ENCODE data around the gene CWC25. TPM values are rescaled to one million over a fixed set of nuclear protein-coding genes. Genes with fewer than 3 reads are reported as not detected.

Gene CWC25
- total RNA-seq: 14.2 TPM

GRCh38 chr17:38824899-38825761 lies at the start of gene CWC25:
TSS of gene CWC25 (minus strand) at chr17:38825321. CDS start at chr17:38825183, 138 bp downstream.

GRCh38 chr17:38869526-38870258 lies 44.6 kb upstream of the CWC25 start, which contains the start of gene LASP1:
TSS of gene LASP1 (plus strand) at chr17:38870058. CDS start at chr17:38870190, 132 bp downstream.

GRCh38 chr17:38853292-38854219 lies 28.4 kb upstream of the CWC25 start, which contains the start of gene RPL23:
TSS of gene RPL23 (minus strand) at chr17:38853721. CDS start at chr17:38853710, 11 bp downstream.

GRCh38 chr17:38799501-38800236 lies 25.5 kb downstream of the CWC25 start, which contains the start of gene PIP4K2B:
TSS of gene PIP4K2B (minus strand) at chr17:38799556. CDS start at chr17:38799424, 132 bp downstream.

GRCh38 chr17:38752308-38753070 lies 72.6 kb downstream of the CWC25 start, which contains the start of gene PSMB3:
TSS of gene PSMB3 (plus strand) at chr17:38752741. CDS start at chr17:38752827, 86 bp downstream.

Small RNA genes within 50 kb of the gene (small RNA-seq; reads per million reads assigned to genes)
- gene MIR4727 (ENCODE audit: low replicate concordance) (not detected), gene RNU6-866P (ENCODE audit: low replicate concordance) (not detected), gene SNORA21 (ENCODE audit: low replicate concordance) (not detected), gene SNORA21B (ENCODE audit: low replicate concordance) (not detected)

Other genes starting within 250 kb of the CWC25 start
- 5.7 TPM for gene SRCIN1, start 219.4 kb downstream of the CWC25 start, total RNA-seq
- 0.70 TPM for gene EPOP, start 150.4 kb downstream of the CWC25 start, total RNA-seq
- 64.3 TPM for gene MLLT6, start 120.0 kb downstream of the CWC25 start, total RNA-seq
- gene CISD3, start 95.0 kb downstream of the CWC25 start, total RNA-seq: 7.1 TPM
- gene PCGF2, start 77.0 kb downstream of the CWC25 start, total RNA-seq: 19.3 TPM
- 125 TPM for gene PSMB3, start 72.6 kb downstream of the CWC25 start, total RNA-seq
- gene PIP4K2B, start 25.8 kb downstream of the CWC25 start, total RNA-seq: 73.7 TPM
- gene RPL23, start 28.4 kb upstream of the CWC25 start, total RNA-seq: 1,357 TPM
- gene LASP1, start 44.7 kb upstream of the CWC25 start, total RNA-seq: 84.0 TPM
- not detected for gene FBXO47, start 142.1 kb upstream of the CWC25 start, total RNA-seq